Loucy (cell line): Measurements from ENCODE around the gene OR6K2.

ENCODE experiments used
- H2AFZ ChIP-seq: fragments of 200-600 bp; sonication (generic); 2 replicates; pipeline ENCODE4 v1.6.0; 2016; ENCODE audit warnings: antibody characterized with exemption, mild to moderate bottlenecking, low read length, moderate library complexity
- H3F3A ChIP-seq: fragments of 200-600 bp; 2 replicates; pipeline ENCODE4 v1.6.0; 2016; ENCODE audit warnings: antibody characterized with exemption, low read depth, mild to moderate bottlenecking
- H3K27me3 ChIP-seq: fragments of 200-600 bp; sonication (generic); 2 replicates; pipeline ENCODE4 v1.6.1; 2014; ENCODE audit warnings: low read length, mild to moderate bottlenecking; ENCODE audit not compliant: insufficient read depth, poor library complexity, severe bottlenecking
- H3K36me3 ChIP-seq: fragments of 200-600 bp; sonication (generic); 2 replicates; pipeline ENCODE4 v1.6.1; 2016; ENCODE audit warnings: low read length; ENCODE audit not compliant: insufficient read depth
- H3K4me1 ChIP-seq: fragments of 200-600 bp; sonication (generic); 2 replicates; pipeline ENCODE4 v1.5.1; 2014; ENCODE audit warnings: low read length, mild to moderate bottlenecking; ENCODE audit not compliant: insufficient read depth, poor library complexity, severe bottlenecking
- H3K4me2 ChIP-seq: fragments of 200-600 bp; sonication (generic); 2 replicates; pipeline ENCODE4 v1.6.0; 2014; ENCODE audit warnings: antibody characterized with exemption, low read length, low read depth, mild to moderate bottlenecking; ENCODE audit not compliant: poor library complexity, severe bottlenecking
- H3K4me3 ChIP-seq: fragments of 200-600 bp; sonication (generic); 2 replicates; pipeline ENCODE4 v1.5.1; 2014; ENCODE audit warnings: low read length, mild to moderate bottlenecking, mixed read lengths; ENCODE audit not compliant: poor library complexity, severe bottlenecking
- H3K79me2 ChIP-seq: fragments of 200-600 bp; sonication (generic); 2 replicates; pipeline ENCODE4 v1.6.1; 2014; ENCODE audit warnings: low read length; ENCODE audit not compliant: insufficient read depth
- H3K9ac ChIP-seq: fragments of 200-600 bp; sonication (generic); 2 replicates; pipeline ENCODE4 v1.6.0; 2014; ENCODE audit warnings: mild to moderate bottlenecking, low read depth, low read length, moderate library complexity; ENCODE audit not compliant: poor library complexity, severe bottlenecking
- H3K9me2 ChIP-seq: fragments of 200-600 bp; sonication (generic); replicated peaks from 2 replicates; pipeline ENCODE4 v1.6.1; 2016; ENCODE audit warnings: low read depth, low read length, mixed read lengths
- H3K9me3 ChIP-seq: fragments of 200-600 bp; sonication (generic); 2 replicates; pipeline ENCODE4 v1.6.1; 2014; ENCODE audit warnings: mild to moderate bottlenecking, antibody characterized with exemption, low read length, low read depth; ENCODE audit not compliant: insufficient read depth
- H4K20me1 ChIP-seq: fragments of 200-600 bp; sonication (generic); 2 replicates; pipeline ENCODE4 v1.6.0; 2014; ENCODE audit warnings: antibody characterized with exemption, low read length, mild to moderate bottlenecking; ENCODE audit not compliant: insufficient read depth, poor library complexity, severe bottlenecking
- EZH2phosphoT487 ChIP-seq: fragments of 200-600 bp; IDR thresholded peaks from 2 replicates; pipeline ENCODE4 v1.6.1; 2018; ENCODE audit warnings: antibody characterized with exemption, mild to moderate bottlenecking, moderate library complexity, borderline replicate concordance
- TF ChIP-seq, protein P1 (sequence below): fragments of 200-600 bp; sonication (generic); conservative IDR thresholded peaks from 2 replicates; pipeline ENCODE4 v1.5.1; 2014; ENCODE audit warnings: mild to moderate bottlenecking, antibody characterized with exemption, low read length

Gene OR6K2

DNA sequence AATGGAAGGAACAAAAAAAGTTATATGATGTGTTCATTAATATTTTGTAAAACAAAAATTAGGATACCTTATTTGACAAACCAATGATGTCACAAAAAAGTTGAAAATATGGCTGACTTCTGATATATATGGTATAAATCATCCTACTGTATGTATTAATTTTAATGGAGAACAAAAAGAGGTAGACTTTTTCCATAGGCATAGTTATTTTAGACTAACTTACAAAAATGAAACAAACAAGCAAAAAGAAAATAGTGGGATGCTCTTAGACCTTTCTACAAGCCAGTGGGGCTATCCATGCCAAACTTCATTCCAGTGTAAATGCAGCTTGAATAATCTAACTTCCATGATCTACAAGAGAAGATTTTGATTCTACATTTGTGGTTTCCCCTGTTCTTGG lies 13.4 kb downstream of the OR6K2 start:
- Histone ChIP-seq H3K4me1 (peaks cover 3% of the 10 kb centered on the region), H3K9me2 (no peaks in the 10 kb centered on the region), H3K27me3 (no peaks in the 10 kb centered on the region), H3K9me3 (no peaks in the 10 kb centered on the region), H3K9ac (no peak overlapping the region), H3K36me3 (no peaks in the 10 kb centered on the region), H3F3A (no peaks in the 10 kb centered on the region), H2AFZ (no peak overlapping the region), H3K4me2 (no peak overlapping the region), H3K79me2 (no peaks in the 10 kb centered on the region), H4K20me1 (no peaks in the 10 kb centered on the region), H3K4me3 (no peak overlapping the region)
- TF ChIP-seq, protein P1, sequence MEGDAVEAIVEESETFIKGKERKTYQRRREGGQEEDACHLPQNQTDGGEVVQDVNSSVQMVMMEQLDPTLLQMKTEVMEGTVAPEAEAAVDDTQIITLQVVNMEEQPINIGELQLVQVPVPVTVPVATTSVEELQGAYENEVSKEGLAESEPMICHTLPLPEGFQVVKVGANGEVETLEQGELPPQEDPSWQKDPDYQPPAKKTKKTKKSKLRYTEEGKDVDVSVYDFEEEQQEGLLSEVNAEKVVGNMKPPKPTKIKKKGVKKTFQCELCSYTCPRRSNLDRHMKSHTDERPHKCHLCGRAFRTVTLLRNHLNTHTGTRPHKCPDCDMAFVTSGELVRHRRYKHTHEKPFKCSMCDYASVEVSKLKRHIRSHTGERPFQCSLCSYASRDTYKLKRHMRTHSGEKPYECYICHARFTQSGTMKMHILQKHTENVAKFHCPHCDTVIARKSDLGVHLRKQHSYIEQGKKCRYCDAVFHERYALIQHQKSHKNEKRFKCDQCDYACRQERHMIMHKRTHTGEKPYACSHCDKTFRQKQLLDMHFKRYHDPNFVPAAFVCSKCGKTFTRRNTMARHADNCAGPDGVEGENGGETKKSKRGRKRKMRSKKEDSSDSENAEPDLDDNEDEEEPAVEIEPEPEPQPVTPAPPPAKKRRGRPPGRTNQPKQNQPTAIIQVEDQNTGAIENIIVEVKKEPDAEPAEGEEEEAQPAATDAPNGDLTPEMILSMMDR = no peak
- TF ChIP-seq EZH2phosphoT487 = no peak

DNA sequence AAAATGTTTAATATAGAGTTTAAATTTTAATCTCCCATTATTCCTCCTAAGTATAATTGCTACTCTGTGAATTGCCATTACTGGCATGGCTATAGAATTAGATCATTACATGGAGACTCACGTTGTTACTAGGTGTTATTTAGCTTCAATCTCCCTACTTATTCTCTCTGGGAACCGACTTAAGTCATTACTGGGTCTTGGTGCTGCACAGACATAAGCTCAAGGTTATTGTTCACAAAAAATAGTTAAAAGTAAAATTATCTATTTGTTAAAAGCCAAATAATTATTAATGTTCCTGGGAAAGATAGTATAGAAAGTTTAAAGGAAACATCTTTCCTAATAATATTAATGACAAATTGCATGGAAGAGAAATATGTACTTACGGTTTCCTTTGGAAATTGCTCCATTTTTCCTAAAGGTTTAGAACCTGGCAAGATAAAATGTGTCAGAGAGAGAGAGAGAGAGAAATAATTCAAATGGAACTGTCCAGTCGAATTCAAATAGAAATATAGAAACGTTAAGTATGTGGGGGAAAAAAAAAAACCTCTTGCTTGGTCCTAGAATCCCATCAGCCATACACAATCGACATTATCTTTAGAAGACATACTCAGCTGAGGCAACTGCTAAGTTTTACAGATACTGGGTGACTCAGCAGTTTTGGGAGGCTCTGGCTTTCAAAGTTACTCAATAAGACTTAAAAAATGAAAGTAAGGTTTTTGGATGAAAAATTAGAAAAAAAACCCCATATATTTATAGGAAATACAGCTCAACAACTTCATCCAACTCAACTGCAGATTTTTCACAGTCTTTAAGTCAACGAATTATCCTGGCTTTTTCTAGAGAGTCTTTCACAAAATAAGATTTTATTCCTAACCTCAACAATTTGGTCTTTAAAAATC lies 14.1 kb downstream of the OR6K2 start, which contains the start of gene SPTA1:
SPTA1 (minus strand) TSS at position 605 of the 899 bp plus-strand sequence; CDS start at position 407, 198 bp downstream.
- H3K36me3 ChIP-seq = no peaks in the 10 kb centered on the region
- H3K4me2 ChIP-seq = no peak within 1 kb of the TSS
- peaks cover 3% of the 10 kb centered on the region for H3K4me1 ChIP-seq
- H3F3A ChIP-seq = no peaks in the 10 kb centered on the region
- no peaks in the 10 kb centered on the region for H3K79me2 ChIP-seq
- no peaks in the 10 kb centered on the region for H4K20me1 ChIP-seq
- TF ChIP-seq, protein P1 = no peak
- no peaks in the 10 kb centered on the region for H3K9me3 ChIP-seq
- no peaks in the 10 kb centered on the region for H3K9me2 ChIP-seq
- H3K4me3 ChIP-seq = no peak within 1 kb of the TSS
- H3K9ac ChIP-seq = no peak within 1 kb of the TSS
- no peak within 1 kb of the TSS for H2AFZ ChIP-seq
- no peaks in the 10 kb centered on the region for H3K27me3 ChIP-seq

- no peak overlapping the region for H2AFZ ChIP-seq
- no peaks in the 10 kb centered on the region for H3K79me2 ChIP-seq
- no peak overlapping the region for H3K4me3 ChIP-seq
- TF ChIP-seq, protein P1 = no peak
- no peak for TF ChIP-seq EZH2phosphoT487
- H3K4me1 ChIP-seq = peaks cover 3% of the 10 kb centered on the region
- H3K9ac ChIP-seq = no peak overlapping the region
- no peaks in the 10 kb centered on the region for H3K27me3 ChIP-seq
- no peaks in the 10 kb centered on the region for H3K9me2 ChIP-seq
- H3K9me3 ChIP-seq = no peaks in the 10 kb centered on the region
- no peaks in the 10 kb centered on the region for H4K20me1 ChIP-seq
- H3K4me2 ChIP-seq = no peak overlapping the region
- no peaks in the 10 kb centered on the region for H3F3A ChIP-seq
- H3K36me3 ChIP-seq = no peaks in the 10 kb centered on the region
Observed at GRCh38 chr1:158685085-158685484, 15.4 kb downstream of the OR6K2 start.
